Measurements from ENCODE around the gene MEFV.

DNA sequence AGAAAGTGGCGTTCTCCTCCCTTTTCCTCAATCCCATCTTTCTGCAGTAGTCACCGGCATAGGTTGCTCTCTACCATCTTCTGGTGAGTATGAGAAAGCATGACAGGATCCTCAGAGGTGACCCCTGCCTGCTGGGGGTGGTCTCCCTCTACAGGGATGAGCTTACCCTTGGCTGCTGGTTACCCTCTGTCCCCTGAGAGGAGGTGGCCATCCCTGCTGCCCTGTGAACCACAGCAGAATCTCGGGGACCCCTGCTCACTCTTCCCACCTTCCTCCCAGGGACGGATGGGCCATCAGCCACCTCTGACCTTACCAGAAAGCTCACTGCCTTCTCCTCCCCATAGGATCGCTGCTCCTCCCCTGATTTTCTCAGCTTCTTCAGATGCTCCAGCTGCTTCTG, 7.8 kb downstream of the MEFV start:
- TF ChIP-seq, protein P1, sequence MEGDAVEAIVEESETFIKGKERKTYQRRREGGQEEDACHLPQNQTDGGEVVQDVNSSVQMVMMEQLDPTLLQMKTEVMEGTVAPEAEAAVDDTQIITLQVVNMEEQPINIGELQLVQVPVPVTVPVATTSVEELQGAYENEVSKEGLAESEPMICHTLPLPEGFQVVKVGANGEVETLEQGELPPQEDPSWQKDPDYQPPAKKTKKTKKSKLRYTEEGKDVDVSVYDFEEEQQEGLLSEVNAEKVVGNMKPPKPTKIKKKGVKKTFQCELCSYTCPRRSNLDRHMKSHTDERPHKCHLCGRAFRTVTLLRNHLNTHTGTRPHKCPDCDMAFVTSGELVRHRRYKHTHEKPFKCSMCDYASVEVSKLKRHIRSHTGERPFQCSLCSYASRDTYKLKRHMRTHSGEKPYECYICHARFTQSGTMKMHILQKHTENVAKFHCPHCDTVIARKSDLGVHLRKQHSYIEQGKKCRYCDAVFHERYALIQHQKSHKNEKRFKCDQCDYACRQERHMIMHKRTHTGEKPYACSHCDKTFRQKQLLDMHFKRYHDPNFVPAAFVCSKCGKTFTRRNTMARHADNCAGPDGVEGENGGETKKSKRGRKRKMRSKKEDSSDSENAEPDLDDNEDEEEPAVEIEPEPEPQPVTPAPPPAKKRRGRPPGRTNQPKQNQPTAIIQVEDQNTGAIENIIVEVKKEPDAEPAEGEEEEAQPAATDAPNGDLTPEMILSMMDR (IDR thresholded peaks at IDR 0.05), result no peak
- TF ChIP-seq EZH2 (IDR thresholded peaks at IDR 0.05; ENCODE audit: borderline replicate concordance, insufficient read depth, low read depth, low read length, poor library complexity, severe bottlenecking), result no peak

Data from B cell (primary cell).